Activated T-helper 9 cell treated with anti-CD3 and anti-CD28 coated beads, Interleukin-2, amount 50 U/mL, for 16 hours (primary cell): ENCODE results near the gene CNN3.

Source experiments
- DNase-seq: peaks from one replicate; pipeline ENCODE4 v3.0.0-alpha.2; 2020; ENCODE audit warnings: low read depth

Gene CNN3

DNA sequence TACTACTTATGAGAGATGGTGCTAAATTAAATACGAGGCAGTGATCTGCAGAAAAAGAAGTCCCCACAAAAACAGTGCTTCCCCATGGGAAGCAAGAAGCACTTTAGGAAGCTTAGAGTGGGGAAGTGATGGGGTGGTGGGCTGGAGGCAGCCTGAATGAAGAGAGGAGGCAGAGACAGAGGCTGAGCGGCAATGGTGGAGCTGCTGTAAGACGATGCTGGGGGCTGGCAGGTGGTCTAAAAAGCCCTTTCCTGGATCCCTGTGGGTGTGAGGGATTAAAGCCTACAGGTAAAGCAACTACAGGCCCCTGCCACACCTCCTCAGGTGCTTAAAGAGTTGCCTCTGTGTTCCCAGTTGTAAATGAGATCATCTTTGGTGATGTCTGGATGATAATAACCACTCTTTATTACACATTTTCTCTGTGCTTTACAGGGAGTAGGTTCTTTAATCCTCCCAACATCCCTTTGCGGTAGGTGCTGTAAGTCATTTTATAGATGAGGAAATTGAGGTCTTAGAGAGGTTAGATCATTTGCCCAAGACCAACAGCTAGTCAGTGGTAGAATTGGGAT, 39.2 kb downstream of the CNN3 start:
- no peak for DNase-seq

DNA sequence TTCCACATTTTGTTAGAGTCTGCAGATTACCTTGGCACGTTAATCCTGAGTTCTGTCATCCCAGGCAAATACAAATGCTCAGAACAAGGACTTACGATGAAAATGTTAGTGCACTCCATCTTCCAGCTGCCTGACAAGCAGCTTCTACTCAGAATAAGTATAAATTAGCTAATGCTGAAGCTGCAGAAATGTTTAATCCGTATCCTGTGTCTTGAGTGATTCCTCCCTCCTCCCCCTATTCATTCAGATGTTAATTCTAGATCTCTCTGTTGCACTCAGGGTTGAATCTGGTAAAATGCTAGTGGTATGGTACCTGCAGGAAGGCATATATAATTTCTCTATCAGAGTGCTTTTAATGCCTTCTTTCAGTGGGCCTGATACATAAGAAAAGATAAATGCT, 39.8 kb downstream of the CNN3 start:
- no peak for DNase-seq

DNA sequence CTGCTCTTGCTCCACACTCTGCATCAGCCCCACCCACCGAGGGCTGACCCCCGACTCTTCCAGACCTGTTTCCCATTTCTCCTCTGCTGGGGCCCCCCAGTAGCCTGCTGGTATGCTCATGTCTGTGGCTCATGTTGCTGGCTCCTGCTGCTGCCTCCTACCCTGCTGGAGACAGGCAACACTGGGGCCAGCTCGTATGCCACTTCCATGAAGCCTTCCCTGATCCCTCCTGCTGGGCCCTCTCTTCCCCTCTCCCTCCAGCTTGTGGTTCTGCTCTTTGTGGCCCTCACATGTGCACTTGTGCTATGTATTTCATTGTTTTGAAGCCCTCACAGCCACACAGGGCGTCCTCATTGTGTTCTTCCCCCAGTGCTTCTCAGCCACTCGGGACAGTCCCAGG, 40.5 kb downstream of the CNN3 start:
- no peak for DNase-seq

DNA sequence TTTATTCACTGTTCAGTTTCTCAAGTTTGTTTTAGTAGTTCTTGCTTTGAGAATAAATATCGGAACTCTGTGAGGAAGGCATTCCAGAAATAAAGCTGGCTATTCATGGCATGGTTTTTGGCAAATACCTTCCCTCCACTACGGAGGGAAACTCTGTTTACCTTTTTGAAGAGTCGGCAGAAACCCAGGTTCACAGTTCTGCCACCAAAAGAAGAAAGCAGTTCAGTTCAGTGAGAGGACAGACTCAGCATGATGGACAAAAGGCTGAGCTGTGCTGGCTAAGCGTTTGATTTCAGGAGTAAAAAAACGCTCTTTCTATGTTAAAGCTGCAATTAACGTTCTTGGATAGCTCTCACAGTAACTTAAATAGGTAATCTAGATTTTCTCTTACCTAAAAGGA, 42.4 kb downstream of the CNN3 start:
- no peak for DNase-seq

DNA sequence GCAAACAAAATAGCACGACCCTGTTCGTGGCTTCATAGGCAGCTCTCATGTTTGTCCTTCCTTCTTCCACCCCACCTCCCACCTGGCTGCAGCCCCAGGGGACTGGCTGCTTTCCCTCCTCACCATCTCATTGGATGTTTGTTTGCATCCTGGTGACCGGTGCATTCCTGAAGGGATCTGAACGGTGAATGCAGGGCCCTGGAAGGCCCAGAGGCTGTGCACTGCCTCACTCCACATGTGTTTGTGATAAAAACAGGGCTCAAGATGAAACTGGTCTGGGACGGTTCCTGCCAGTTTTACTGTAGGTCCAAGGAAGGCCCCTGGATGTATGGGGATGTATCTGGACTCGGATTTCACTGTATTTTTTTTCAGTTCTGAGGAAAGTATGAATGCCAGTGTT, 42.8 kb downstream of the CNN3 start:
- no peak for DNase-seq

DNA sequence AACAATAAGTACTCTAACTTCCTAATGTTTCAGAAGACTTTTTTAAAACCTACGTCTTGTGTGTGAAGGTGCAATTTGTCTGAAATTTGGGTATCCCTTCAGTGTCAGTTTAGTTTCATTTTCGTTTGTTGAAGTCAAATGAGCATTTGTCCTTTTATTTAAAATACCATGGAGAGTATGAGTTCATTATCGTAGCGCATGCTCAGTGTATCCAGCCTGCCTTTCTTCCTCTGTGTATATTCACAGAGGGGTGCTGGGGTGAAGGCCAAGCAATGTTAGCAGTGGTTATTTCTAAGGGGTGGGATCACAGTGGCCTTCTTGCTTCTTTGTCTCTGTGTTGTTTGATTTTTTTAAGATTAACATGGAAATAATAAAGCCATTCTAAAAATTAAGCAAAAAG, 43.2 kb downstream of the CNN3 start:
- DNase-seq = no peak

DNA sequence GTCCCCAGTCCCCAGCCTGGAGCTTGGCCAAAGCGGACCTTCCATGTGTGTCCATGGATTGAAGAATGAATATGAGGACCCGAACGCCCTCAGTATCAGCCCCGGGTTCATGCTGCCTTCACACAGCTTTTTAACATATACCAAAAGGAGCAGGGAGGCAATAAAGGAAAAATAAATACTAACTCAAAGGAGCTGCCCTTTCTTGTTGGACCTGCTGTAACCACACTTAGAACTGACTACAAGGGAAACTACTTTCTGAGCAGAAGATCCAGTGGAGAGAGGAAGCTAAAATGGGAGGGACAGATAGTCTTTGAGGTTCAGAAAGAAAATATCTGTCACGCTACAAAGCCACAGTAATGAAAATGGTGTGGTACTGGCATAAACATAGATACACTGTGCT, 48.6 kb downstream of the CNN3 start:
- no peak for DNase-seq

DNA sequence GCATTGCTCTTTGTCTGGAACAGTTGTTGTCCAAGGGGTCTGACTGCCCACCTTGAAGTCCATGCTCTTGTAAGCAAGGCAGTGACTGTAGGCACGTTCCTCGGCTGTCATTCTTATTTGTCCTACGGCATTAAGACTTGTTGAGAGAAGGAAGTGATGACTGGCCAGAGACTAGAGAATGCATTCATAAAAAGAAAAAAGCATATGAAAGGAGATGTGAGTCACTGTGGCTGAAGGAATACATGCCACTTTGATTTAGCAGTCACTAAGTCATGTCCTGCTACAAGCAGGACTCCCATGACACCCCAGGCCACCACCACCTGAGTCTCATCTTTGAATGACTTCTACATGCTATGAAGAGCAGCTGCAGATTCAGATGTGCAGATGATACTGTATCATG, 50.5 kb downstream of the CNN3 start:
- no peak for DNase-seq

DNA sequence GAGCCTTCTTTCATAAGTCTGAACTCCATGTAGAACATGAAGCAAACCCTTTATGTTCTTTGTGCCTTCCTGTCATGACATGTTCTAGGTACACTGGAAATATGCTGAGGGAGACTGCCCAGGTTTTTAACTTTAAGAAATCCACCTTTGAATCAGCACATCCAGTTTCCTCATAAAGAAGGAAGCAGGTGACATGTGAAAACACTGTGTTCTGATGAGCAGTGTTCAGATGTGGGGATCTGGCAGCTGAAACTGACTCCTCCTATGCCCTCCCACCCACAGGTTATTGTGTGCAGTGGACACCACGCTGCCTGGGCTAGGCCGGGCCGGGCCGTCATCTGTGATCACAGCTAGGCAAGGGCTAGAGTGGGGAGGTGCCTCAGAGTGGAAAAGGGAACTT, 51.1 kb downstream of the CNN3 start:
- no peak for DNase-seq

DNA sequence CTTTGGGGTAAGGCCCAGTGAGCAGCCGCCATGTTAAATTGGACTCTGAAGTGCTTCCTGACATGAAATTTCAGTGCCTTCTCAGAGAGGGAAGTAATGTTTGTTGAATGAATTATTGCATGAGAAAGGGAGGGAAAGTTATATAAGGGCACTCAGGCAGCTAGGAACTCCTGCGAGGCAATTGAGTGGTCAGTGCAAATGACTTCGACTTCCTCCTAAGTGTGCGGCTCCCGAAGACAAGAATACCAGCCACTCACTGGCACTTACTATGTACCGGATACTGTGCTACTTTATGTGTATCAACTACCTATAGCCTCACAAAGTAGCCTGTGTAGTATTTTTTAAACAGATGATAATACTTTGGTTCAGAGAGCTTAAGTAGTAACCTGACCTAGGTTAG, 52.5 kb downstream of the CNN3 start:
- no peak for DNase-seq

DNA sequence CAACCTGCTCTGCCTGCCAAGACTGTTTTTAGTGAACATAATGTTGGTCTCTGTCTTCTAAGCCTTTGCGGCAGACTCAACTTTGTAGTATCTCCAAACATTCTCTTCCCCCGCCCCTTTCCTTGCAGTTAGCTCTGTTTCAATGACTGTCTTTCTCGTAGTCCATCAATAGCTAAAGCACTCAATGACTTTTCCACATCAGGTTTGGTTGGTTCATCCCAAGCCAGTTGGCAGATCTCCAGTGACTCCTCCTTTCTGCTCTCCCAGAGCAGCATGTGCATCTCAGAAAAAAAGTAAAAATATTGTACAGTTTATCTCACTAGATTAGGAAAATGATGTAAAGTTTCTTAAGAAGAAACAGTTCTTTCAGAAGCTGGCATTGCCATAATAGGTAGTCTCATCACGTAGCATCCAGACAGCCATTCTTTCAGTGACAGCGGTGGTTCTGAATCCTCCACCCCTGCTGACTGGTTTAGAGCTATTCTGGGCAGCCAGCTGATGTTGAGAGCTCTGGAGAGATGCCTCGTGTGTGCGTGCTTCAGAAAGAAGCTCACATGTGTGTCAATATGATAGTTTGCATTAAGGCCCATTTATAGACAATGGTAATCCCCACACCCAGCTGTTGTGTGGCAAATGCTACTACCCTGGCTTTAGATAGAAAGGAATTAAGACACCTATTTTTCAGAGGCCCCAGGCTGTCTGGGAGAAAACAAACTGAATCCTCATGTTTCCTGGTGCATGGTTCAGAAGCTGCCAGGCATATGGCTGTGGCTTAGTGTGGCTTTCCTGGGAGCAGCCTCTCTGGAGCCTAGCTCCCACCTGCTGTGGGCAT, 53.2 kb downstream of the CNN3 start:
- no peak for DNase-seq

DNA sequence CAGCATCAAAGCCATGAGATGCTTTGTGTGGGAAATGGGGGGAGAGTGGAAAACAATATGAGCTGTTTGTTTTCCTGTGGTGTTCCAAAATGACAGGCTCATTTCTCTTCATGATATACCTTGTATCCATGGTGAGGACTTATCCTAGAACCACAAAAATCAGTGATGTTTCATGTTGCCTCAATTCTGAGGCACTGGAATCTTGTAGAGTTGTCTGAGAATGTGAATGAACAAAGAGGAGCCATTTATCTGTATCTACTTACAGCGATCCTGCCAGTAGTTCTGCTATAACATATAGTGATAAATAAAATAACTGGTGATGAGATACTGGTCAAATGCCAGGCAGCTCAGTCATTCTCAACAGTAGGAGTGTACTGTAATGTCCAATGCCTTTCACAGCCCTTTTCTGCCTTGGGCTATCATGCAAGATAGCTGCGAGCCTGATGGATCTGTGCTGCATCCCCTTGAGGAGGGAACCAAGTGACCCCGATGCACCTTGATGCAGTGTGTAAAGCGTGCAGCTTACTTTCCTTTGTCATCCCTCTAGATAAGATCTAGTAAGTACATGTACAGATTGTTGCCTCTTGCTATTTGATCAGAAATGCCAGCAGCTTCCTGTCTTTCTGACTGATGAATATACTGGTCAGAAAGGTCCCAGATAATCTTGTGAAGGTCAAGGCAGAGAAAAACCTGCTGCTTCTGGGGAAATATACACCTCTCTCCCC, 54.0 kb downstream of the CNN3 start:
- DNase-seq = no peak

DNA sequence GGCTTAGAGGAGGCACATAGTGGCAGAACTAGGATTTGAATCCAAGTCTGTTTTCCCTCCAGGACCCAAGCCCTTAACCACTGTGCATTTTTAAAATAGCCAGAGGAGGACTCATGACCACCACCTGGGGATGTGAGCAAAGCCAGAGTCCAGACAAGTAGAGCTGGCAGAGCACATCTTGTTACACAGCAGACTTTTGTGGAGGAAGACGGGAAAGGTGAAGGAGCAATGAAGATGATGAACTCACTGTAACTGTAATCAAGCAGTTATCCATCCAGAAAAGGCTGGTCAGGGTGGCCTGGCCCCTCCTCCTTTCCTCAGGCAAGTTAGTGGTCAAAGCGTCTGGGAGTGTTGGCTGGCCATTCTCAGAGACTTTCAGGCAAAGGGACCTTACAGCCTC, 55.9 kb downstream of the CNN3 start:
- no peak for DNase-seq

DNA sequence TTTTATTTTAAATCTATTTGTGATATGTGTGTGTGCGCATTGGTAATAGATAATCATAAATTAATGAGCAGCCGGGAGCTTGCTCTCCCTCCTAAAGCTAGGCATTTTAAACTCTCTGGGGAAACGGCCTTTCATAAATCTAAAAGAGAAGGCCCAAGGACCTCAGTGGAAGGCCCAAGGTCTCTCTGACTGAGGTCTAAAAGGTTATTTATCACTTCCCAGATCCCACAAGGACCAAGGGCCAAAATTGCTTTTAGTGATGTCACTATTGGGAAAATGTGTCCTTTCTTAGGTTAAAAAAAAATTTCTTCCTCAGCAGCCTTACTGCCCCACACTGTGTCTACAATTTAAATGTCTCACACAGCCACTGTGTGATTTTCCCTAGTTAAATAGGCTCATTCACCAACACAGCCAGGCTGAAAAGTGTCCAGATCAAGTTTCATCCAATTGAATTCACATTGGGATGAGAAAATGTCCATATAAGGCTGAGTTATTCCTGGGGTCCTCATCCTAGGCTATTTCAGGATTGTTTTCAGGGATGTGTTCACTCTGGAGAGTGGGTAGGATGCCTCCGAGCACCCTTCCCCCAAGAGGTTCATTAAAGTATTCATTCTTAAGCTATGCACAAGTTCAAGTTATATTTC, 60.6 kb downstream of the CNN3 start:
- DNase-seq = no peak

DNA sequence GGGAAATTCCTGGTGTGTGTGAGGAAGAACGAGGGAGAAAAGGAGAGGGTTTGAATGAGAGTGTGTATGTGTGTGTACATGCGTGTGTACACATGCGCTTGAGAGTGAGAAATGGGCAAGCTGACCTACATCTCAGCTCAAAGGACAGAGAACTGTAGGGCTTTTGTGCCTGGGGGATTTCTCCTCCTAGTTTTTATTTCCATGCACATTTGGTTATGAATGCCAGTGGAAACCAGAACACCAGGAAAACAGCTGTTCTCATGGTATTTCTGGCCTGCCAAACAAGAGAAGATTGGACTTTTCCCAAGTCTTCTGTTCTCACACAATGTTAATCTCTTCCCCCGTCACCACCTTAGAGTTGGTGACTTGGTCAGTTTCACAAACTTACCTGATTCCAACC, 61.5 kb downstream of the CNN3 start:
- no peak for DNase-seq

DNA sequence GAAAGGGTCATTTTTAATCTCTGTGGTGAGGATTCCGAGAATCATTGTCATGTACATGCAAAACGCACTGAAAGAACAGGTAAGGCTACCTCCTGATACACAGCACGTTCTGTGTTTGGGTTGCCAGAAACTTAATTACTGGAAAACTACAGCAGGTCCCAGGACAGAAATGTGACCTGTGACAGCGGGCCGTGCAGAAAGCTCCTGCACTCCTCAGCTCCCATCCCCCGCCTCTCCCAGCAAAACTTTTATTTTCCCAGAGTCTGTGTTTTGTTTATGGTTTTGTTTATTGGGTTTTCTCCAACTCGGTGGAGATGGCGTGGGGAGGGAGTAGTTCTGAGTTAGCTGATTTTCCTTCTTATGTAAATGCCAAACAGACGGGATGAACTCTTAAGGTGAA, 62.1 kb downstream of the CNN3 start:
- DNase-seq = no peak

DNA sequence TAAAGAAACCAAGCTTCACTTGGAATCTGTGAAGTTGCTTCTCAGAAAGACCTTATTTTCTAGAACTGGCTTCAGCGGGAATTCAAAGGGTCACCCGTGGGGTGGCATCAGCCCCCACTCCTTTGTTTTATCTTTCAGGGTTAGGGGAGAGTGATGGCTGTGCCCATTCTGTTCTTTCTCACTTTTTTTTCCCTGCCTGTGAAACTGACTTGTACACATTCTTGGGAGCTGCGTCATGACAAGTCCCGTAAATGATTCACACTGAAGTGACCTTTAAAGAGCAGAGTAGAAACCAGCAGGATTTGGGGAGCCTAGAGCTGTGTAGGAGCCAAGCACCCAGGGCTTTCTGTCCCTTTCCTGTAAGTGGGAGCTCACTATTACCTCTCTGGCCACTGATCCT, 63.0 kb downstream of the CNN3 start:
- no peak for DNase-seq

DNA sequence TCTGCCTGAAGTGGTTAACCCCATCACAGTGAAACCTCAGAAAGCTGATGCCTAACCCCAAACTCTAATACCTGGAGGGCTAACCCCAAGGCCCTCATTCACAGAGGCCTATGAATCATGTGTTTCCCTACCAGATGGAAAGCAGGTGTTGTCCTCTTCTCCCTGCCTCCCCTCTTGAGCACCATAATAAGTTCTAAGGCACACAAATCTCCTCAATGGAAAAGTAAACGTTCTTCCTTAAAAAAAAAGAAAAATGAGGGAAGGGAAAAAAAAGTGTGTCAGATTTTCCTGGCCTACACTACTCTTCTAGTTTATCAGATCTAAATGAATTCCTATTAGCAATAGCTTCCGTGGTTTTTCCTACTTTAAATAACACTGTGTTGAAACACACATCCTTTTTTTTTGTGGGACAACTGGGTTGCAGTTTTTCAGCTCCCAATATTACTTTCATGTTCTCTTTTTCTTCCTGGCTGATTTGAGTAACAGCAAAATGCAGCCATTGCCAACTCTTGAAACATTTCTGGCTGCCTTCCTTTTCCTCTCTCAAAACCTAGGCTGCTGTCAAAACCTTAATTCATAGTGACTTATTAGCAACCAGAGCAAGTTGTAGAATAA, 63.5 kb downstream of the CNN3 start:
- no peak for DNase-seq

DNA sequence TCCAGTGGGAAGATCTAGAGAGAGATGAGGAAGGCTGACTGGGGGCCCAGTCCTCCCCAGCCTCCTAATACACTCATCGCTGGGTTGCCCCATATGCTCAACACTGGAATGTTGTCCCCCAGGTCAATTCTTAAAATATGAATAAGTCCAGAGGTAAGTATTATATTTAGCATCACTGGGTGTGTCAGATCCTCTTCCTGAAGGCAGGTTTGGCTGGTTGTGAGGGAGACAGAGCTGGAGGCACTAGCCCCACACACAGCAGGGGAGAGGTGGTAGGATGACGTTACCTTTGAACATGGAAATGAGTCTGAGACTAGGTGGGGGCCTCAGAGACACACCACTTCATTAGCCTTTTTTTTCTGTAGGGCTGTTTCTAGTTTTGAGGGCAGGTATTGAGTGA, 64.2 kb downstream of the CNN3 start:
- DNase-seq = no peak

DNA sequence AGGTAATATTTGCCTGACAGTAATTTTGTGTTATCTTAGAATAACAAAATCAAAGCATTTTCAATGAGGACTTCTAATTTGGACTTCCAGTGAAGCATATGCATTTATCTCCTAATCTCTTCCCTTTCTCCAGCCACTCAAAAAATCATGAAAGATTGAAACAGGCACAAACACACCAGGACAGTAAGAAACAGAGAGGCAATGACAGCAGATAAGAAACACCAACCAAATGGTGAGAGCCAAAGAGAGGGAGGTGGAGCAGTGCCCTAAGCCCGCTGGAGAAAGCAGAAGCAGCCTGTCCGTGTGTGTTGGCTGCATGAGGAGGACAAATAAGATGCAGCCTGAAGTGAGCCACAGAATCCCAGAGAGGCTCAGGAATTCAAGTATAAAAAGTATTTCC, 67.7 kb downstream of the CNN3 start:
- DNase-seq = no peak

DNA sequence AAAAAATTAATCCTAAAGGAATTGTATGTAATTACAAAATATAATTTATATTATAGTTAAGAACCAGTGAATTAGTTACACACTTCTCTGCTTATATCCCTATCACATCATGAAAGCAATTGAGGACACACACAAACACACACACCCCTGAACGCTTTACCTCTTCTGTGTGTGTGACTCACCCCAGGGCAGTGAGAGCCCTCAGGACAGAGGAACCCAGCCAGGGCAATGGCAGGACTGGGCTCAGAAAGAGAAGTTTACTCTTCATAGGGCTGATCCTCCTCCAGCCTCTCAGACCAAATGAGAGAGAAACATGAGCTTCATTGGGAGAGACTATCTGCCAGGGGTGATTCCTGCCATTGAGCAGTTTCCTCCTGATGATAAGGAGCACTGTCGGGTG, 68.6 kb downstream of the CNN3 start:
- DNase-seq = no peak

DNA sequence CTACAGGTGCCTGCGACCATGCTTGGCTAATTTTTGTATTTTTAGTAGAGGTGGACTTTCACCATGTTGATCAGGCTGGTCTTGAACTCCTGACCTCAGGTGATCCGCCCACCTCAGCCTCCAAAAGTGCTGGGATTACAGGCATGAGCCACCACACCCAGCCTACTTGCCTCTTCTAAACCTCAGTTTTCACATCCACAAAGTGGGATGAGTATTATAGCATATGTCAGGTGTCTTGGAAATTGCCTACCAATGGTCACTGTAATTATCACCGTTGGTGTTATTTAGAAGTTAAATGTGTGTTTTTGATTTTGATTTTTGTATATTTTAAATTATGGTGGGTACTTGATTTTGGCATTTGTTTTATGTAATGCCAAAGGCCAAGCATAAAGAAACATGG, 70.0 kb downstream of the CNN3 start:
- DNase-seq = no peak

DNA sequence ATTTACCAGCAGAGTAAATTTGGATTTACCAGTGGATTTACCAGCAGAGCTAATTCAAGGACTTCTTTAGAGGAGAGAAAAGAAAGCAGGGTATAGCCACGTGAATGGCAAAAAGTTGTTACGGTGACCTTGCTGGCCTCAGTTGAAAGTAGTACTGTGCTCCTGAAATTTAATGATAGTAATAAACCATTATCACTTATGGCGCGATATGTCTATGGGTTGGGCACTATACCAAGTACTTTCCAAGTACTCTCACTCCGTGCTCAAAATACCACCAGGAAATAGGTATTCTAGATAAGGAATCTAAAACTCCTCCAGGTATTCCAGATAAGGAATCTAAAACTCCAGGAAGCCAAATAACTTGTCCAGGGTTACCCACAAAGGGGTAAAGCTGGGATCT, 70.9 kb downstream of the CNN3 start:
- no peak for DNase-seq
